DND-41 (cell line): ENCODE results near the gene OR2T8.

ENCODE experiments used
- ATAC-seq: fragments of 200-7000 bp; cut with Tn5 transposase; 3 replicates; pipeline ENCODE4 v1.9.1; 2021; ENCODE audit warnings: low read depth; ENCODE audit not compliant: insufficient read depth
- DNase-seq: peaks from one replicate; pipeline ENCODE4 v3.0.0-alpha.2; 2020
- H2AFZ ChIP-seq: 2 replicates; pipeline ENCODE4 v1.6.0; 2012; ENCODE audit warnings: low read depth, low read length
- H3K27ac ChIP-seq: 2 replicates; pipeline ENCODE4 v1.5.1; 2012; ENCODE audit warnings: low read length, inconsistent platforms
- H3K27me3 ChIP-seq: fragments of 200-600 bp; sonication (generic); 2 replicates; pipeline ENCODE4 v1.6.0; 2012; ENCODE audit warnings: low read length, mild to moderate bottlenecking, inconsistent platforms; ENCODE audit not compliant: insufficient read depth, poor library complexity
- H3K36me3 ChIP-seq: 2 replicates; pipeline ENCODE4 v1.5.1; 2012; ENCODE audit warnings: low read length, inconsistent platforms; ENCODE audit not compliant: insufficient read depth
- H3K4me1 ChIP-seq: 2 replicates; pipeline ENCODE4 v1.5.1; 2012; ENCODE audit warnings: mild to moderate bottlenecking, low read length; ENCODE audit not compliant: insufficient read depth
- H3K4me2 ChIP-seq: 2 replicates; pipeline ENCODE4 v1.6.0; 2012; ENCODE audit warnings: mild to moderate bottlenecking, moderate library complexity, low read length, inconsistent platforms; ENCODE audit not compliant: insufficient read depth
- H3K4me3 ChIP-seq, 2 experiments: fragments of 200-600 bp in 1 of 2; shearing (Covaris generic) in 1 of 2; 2 replicates each; pipeline ENCODE4 v1.5.1; 2012 to 2016; ENCODE audit warnings: inconsistent platforms in 2 of 2, low read length in 2 of 2, mild to moderate bottlenecking in 2 of 2, low read depth in 1 of 2, moderate library complexity in 1 of 2
- H3K79me2 ChIP-seq: 2 replicates; pipeline ENCODE4 v1.6.0; 2012; ENCODE audit warnings: low read length, inconsistent platforms; ENCODE audit not compliant: insufficient read depth
- H3K9ac ChIP-seq: 2 replicates; pipeline ENCODE4 v1.6.0; 2012; ENCODE audit warnings: low read depth, mild to moderate bottlenecking, inconsistent platforms, low read length, moderate library complexity
- H3K9me3 ChIP-seq: 2 replicates; pipeline ENCODE4 v1.5.1; 2012; ENCODE audit warnings: low read length, moderate library complexity, mild to moderate bottlenecking, inconsistent platforms; ENCODE audit not compliant: insufficient read depth, severe bottlenecking
- H4K20me1 ChIP-seq: 2 replicates; pipeline ENCODE4 v1.6.0; 2012; ENCODE audit warnings: low read length; ENCODE audit not compliant: insufficient read depth
- EZH2 ChIP-seq: IDR thresholded peaks from 3 replicates; pipeline ENCODE4 v1.6.1; 2012; ENCODE audit warnings: borderline replicate concordance, low read depth, mild to moderate bottlenecking, moderate library complexity, low read length, inconsistent platforms; ENCODE audit not compliant: severe bottlenecking
- TF ChIP-seq, protein P1 (sequence below): IDR thresholded peaks from 2 replicates; pipeline ENCODE4 v1.5.1; 2012; ENCODE audit warnings: borderline replicate concordance, low read length, moderate library complexity, mild to moderate bottlenecking; ENCODE audit not compliant: poor library complexity, severe bottlenecking; ENCODE audit errors: extremely low read depth

OR2T8 gene, protein sequence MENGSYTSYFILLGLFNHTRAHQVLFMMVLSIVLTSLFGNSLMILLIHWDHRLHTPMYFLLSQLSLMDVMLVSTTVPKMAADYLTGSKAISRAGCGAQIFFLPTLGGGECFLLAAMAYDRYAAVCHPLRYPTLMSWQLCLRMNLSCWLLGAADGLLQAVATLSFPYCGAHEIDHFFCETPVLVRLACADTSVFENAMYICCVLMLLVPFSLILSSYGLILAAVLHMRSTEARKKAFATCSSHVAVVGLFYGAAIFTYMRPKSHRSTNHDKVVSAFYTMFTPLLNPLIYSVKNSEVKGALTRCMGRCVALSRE

DNA sequence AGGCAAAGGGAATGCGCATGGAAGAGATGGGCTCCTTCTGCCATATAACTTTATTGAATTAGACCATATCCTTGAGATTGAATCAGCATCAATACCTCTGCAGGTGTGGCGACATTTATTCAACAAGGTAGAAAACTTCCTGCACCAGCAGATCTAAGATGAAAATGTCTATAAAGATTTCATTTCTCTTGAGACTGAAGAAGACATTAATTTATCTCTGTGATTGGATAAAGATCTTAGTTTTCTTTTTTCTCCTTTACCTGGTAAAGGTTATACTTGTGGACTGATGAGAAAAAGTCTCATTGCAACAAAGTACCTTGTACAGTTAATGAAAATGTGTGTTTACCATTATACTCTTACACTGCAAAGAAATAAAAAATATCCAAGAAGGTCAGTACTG lies at the start of gene OR2T8:
OR2T8 (plus strand) TSS at position 301 of the 400 bp plus-strand sequence. CDS start 766 bp downstream, outside the sequence.
- no peak within 1 kb of the TSS for H3K4me2 ChIP-seq
- H3K36me3 ChIP-seq: no peaks in the 10 kb centered on the region
- ATAC-seq (no peak), DNase-seq (no peak)
- no peaks in the 10 kb centered on the region for H4K20me1 ChIP-seq
- no peaks in the 10 kb centered on the region for H3K9me3 ChIP-seq
- H3K4me3 ChIP-seq: no peak within 1 kb of the TSS
- TF ChIP-seq, protein P1, sequence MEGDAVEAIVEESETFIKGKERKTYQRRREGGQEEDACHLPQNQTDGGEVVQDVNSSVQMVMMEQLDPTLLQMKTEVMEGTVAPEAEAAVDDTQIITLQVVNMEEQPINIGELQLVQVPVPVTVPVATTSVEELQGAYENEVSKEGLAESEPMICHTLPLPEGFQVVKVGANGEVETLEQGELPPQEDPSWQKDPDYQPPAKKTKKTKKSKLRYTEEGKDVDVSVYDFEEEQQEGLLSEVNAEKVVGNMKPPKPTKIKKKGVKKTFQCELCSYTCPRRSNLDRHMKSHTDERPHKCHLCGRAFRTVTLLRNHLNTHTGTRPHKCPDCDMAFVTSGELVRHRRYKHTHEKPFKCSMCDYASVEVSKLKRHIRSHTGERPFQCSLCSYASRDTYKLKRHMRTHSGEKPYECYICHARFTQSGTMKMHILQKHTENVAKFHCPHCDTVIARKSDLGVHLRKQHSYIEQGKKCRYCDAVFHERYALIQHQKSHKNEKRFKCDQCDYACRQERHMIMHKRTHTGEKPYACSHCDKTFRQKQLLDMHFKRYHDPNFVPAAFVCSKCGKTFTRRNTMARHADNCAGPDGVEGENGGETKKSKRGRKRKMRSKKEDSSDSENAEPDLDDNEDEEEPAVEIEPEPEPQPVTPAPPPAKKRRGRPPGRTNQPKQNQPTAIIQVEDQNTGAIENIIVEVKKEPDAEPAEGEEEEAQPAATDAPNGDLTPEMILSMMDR: no peak
- no peak for TF ChIP-seq EZH2
- no peak within 1 kb of the TSS for H2AFZ ChIP-seq
- H3K9ac ChIP-seq: no peak within 1 kb of the TSS
- no peak within 1 kb of the TSS for H3K27ac ChIP-seq
- H3K4me1 ChIP-seq: no peaks in the 10 kb centered on the region
- no peaks in the 10 kb centered on the region for H3K27me3 ChIP-seq
- H3K79me2 ChIP-seq: no peaks in the 10 kb centered on the region

DNA sequence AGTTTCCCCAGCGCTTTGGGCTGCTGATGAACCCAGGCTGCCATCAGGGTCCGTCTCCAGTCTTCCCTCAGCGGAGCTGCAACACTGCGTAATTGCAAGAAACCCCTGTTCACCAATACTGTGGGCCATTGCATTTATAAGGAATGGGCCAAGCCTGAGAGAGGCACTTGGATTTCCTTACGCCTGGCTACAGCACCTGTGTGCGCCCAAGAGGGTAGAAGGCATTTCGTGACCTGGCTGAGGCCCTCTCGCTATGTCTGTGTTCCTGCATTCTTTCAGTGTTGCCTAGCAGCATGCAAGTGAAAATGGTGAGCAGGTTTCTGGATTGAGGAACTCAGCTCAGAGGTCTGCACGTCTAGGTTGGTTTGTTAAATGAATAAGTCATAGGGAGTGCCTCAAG lies 36.7 kb upstream of the OR2T8 start:
- no peak overlapping the region for H2AFZ ChIP-seq
- no peak overlapping the region for H3K27ac ChIP-seq
- no peaks in the 10 kb centered on the region for H3K79me2 ChIP-seq
- H3K36me3 ChIP-seq: no peaks in the 10 kb centered on the region
- H3K27me3 ChIP-seq: no peaks in the 10 kb centered on the region
- no peak for DNase-seq
- H3K4me3 ChIP-seq: no peak overlapping the region
- H3K9ac ChIP-seq: no peak overlapping the region
- no peak overlapping the region for H3K4me2 ChIP-seq
- no peaks in the 10 kb centered on the region for H3K4me1 ChIP-seq
- no peak for TF ChIP-seq EZH2
- TF ChIP-seq, protein P1: no peak
- ATAC-seq: no peak
- H3K9me3 ChIP-seq: no peaks in the 10 kb centered on the region
- no peaks in the 10 kb centered on the region for H4K20me1 ChIP-seq

DNA sequence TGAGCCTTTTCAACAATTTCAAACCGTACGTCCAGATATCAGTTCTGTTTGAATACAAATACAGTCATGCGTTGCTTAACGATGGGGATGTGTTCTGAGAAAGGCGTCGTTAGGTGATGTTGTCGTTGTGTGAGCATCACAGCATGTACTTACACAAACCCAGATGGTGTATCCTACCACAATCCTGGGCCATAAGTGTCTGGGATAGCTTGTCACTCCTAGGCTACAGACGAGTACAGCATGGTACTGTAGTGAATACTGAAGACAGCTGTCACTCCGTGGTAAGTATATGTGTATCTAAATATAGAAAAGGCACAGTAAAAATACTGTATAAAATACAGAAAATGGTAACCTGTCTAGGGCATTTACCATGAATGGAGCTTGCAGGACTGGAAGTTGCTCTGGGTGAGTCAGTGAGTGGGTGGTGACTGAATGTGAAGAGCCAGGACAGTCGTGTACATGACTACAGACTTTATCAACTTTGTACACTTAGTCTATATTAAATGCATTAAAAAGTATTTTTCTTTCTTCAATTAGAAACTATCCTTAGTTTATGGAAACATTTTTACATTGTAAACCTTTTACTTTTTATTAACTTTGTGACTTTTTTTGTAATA lies 35.1 kb upstream of the OR2T8 start:
- Histone ChIP-seq H3K4me2 (no peak overlapping the region), H3K9ac (no peak overlapping the region), H4K20me1 (no peaks in the 10 kb centered on the region), H3K9me3 (no peaks in the 10 kb centered on the region), H3K27me3 (no peaks in the 10 kb centered on the region), H3K79me2 (no peaks in the 10 kb centered on the region), H3K27ac (no peak overlapping the region), H3K4me3 (no peak overlapping the region), H3K4me1 (no peaks in the 10 kb centered on the region), H2AFZ (no peak overlapping the region), H3K36me3 (no peaks in the 10 kb centered on the region)
- TF ChIP-seq, protein P1: no peak
- TF ChIP-seq EZH2: no peak
- ATAC-seq (no peak), DNase-seq (no peak)
